Measurements from ENCODE around the gene MFAP1.
"Not testable (repeated sequence)": the region's sequence is repeated elsewhere in the genome, so short reads cannot be mapped to it uniquely, and the experiment has no call there.

MFAP1 gene, protein sequence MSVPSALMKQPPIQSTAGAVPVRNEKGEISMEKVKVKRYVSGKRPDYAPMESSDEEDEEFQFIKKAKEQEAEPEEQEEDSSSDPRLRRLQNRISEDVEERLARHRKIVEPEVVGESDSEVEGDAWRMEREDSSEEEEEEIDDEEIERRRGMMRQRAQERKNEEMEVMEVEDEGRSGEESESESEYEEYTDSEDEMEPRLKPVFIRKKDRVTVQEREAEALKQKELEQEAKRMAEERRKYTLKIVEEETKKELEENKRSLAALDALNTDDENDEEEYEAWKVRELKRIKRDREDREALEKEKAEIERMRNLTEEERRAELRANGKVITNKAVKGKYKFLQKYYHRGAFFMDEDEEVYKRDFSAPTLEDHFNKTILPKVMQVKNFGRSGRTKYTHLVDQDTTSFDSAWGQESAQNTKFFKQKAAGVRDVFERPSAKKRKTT

DNA sequence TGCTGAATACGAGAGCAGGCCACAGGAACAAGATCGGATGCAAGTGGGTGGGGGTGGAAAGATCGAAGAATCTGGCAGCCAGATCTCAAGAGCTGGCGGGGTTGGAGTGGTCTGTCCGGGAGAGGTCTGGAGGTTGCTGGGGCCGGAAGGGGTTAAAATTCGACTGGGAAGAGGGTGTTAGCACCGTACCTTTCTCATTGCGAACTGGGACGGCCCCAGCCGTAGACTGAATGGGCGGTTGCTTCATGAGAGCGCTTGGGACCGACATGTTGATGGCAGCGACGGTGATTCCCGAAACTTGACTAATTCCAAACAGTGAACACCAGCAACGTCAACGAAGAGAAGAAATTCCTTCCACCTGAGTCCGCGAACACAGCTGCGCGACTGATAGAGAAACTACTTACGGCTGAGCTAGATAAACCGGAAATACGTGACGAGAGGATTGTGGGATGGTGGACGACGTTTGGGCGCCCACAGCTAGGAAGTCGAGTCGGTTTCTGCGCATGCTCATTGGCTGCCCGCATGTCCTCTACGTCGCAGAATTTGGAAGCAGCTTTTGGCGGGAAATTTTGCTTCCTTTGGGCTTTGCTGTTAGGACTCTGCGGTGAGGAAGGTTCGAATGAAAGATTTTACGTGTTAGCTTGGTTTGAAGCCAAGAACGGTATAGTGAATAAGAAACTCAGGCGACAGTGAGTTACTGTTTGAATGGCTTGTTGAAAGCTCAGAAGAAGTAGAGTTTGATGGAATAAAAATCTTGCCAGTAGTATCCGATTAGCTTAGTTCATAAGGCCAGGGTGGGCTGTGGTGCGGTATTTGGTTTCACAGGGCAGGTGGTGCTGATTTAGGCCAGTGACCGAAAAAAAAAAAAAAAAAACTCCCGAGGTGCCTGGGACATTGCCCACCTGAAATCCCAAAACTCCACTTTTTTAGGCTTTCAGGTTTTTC, at the start of gene MFAP1:
Gene MFAP1 (minus strand): TSS at position 389 of the 945 bp plus-strand sequence. CDS start 121 bp downstream, at position 268.
- DNase-seq: peak; percentile 98

DNA sequence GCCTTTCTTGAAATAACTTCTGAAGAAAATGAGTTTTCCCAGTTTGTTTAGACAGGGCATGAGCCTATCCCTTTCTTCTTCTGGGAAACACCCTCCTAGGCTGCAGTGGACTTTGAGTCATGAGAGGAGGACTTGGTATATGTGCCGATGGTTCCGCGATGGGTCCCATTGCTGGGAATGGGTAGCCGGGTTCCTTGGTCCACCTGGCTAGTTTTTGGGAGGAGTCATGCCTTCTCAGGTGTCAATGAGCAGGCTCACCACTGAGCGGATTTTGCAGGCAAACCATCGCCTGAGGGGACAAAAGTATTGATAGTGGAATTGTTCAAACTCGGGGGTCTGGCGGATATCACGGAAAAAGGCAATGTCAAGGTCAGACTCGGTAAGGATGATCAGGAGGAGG, 49.2 kb upstream of the MFAP1 start:
- DNase-seq: no peak

DNA sequence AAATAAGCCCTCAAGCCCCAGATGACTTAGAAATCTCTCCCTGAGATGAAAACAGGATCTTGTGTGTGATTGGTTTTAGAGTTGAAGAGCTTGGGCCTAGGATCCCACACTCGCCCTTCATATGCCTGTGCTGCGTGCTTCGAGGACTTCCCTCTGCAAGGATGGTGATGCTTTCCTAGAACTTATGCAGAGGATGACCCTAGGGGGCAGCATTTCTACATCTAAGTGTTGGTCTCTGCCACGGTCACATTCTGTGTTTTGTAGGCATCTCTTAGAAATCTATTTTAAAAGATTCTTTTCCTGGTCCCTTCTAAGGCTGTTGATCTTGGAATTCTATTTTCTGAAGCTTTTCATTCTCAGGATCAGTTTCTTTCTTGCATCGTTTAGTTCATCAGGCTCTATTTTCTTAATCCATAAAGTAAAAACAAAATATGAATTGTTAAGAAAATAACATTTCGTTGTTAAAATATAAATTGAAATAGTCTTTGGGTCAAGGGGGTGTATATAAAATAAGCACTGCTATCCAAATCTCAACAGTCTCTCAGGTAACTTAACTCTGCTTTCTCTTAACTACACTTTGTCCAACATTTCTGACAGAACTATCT, 48.0 kb upstream of the MFAP1 start:
- peak; percentile 86 for DNase-seq

DNA sequence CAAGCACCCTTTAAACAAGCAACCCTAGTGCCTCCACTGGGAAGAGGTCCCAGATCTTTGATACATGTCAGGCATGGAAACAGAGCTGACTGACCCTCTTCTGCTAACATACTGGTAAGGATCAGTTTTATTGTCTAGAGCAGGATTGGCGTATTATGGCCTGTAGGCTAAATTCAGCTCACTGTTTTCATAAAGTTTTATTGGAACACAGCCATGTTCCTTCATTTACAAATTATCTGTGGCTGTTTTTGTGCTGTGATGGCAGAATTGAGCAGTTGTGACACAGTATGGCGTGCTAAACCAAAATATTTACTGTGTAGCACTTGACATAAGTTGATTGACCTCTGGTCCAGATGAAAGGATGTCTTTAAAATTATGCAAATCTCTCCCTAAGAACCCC, 47.3 kb upstream of the MFAP1 start:
- DNase-seq: no peak

DNA sequence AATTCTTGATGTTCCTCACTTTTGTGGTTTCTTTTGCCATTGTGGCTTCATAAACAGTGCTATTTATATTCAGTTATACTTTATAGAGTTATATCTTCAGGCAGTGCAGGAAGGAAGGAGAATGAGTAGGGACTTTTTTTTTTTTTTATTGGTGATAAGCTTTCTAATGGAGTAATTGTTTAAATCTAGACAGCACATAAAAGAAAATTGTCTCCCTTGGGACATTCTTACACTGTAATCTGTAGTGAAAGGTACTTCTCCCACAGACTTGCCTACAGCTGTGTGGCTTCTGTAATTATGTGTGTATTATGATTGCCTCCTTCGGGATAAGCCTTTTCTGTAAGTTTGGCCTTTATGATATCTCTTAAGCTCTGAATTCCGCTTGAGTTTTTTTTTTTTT, 43.9 kb upstream of the MFAP1 start:
- no peak for DNase-seq

DNA sequence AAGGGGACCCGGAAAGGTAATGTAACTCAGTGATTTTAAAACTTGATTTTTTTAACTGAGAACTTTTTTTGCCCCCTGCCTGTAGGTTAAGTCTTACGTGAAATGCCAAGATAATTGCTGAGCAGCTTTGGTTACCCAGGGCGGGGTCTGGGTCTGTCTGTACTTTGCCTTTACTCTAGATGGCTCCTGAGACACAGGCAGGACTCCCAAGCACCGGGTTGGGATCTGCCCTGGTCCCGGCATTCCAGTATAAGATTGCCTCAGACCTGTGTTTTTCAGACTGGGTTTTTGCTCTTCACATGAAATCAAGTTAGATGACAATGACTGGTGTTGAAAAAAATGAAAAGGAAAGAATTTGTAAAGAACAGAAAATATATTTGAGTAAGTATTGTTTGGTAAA, 42.6 kb upstream of the MFAP1 start:
- no peak for DNase-seq

DNA sequence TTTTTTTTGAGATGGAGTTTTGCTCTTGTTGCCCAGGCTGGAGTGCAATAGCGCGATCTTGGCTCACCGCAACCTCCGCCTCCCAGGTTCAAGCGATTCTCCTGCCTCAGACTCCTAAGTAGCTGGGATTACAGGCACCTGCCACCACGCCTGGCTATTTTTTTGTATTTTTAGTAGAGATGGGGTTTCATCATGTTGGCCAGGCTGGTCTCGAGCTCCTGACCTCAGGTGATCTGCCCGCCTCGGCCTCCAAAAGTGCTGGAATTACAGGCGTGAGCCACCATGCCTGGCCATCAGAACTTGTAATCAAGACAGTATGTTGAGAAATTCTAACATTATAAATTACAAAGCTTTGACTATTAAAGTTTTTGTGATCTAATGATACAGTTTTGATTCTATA, 42.1 kb upstream of the MFAP1 start:
- not testable (repeated sequence) for DNase-seq

DNA sequence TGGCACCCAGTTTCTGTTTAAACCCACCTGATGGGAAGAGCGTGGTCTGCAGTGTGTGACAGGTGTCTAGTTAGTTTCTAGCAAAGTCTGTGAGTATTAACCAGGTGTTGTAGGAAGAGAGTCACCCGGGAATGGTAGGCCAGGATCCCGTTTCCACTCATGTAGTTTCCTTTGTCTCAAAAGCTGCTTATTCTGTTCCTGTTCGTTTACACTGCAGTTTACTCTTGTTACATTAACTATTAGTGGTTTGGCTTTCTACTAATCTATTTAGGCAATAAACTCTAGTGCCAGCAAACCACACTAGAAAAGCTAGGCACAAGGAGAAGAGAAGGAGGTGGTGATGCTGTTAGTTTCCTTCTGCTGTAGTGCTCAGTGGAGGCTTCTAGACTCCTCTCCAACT, 35.1 kb upstream of the MFAP1 start:
- no peak for DNase-seq

DNA sequence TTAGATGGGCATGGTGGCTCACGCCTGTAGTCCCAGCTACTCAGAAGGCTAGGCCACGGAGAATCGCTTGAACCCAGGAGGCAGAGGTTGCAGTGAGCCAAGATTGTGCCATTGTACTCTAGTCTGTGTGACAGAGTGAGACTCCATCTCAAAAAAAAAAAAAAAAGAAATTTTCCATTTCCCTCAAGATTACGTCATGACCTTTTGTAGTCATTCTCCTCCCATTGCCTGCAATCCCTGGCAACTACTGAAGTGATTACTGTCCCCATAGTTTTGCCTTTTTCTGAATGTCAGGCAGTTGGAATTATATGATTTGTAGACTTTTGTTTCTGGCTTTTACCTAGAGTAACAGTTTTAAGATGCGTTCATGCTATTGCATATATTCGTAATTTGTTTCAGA, 30.3 kb upstream of the MFAP1 start:
- DNase-seq: no peak

DNA sequence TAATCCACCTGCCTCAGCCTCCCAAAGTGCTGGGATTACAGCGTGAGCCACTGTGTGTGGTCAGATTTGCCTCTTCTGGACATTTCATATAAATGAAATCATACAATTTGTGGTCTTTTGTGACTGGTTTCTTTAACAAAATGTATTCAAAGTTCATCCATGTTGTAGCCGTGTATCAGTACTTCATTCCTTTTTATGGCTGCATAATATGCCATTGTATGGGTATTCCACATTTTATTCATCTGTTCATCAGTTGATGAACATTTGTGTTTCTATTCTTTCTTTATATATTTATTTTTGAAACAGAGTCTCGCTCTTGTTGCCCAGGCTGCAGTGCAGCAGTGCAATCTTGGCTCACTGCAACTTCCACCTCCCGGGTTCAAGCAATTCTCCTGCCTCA, 28.1 kb upstream of the MFAP1 start:
- no peak for DNase-seq

DNA sequence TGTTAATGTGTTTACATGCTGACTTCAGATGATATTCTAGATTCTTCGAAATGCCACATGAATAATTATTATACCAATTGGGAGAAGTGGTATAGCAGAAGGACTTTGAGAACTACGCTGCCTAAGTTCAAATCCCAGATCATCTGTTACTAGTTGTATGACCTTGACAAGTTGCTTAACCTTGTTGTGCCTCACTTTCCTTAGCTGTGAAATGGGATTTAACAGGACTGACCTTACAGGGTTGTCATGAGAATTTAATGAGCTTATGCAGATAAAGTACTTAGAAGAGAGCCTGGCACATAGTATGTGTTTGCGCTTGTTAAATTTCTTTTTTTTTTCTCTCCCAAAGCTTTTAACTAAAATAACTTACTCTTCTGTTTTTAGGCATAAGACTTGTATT, 26.8 kb upstream of the MFAP1 start:
- no peak for DNase-seq

DNA sequence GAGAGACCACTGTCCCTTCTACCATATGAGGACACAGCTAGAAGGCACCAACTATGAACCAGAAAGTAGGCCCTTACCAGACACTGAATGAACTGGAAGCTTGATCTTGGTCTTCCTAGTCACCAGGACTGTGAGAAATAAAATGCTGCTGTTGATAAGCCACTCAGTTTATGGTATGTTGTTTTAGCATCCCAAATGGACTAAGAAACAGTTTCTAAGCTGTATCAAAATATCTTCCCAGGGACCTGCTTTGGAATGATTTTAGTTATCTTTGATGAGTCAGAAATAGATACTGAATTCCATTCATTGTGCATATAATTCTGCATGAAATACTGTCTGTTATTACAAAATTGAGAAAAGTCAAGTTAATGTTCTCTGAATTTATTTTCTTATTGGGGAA, 20.9 kb upstream of the MFAP1 start:
- DNase-seq: no peak

DNA sequence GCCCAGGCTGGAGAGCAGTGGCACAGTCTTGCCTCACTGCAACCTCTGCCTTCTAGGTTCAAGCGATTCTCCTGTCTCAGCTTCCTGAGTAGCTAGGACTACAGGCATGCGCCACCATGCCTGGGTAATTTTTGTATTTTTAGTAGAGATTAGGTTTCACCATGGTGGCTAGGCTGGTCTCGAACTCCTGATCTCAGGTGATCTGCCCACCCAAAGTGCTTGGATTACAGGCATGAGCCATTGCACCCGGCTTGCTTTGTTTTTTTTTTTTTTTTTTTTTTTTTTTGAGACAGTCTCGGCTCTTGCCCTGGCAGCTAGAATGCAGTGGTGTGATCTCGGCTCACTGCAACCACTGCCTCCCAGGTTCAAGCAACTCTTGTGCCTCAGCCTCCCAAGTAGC, 8.0 kb upstream of the MFAP1 start:
- not testable (repeated sequence) for DNase-seq

DNA sequence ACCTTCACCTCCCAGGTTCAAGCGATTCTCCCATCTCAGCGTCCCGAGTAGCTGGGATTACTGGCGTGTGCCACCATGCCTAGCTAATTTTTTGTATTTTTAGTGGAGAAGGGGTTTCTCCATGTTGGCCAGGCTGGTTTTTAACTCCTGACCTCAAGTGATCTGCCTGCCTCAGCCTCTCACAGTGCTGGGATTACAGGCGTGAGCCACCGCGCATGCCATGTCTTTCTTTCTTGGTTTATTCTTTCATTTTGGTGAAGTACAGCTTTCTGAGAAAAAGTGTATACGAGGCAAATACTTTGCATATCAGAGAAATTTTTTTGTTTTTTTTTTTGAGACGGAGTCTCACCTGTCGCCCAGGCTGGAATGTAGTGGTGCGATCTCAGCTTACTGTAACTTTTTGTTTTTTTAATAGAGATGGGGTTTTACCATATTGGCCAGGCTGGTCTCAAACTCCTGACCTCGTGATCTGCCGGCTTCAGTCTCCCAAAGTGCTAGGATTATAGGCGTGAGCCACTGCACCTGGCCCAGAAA, 7.1 kb upstream of the MFAP1 start:
- DNase-seq: not testable (repeated sequence)

DNA sequence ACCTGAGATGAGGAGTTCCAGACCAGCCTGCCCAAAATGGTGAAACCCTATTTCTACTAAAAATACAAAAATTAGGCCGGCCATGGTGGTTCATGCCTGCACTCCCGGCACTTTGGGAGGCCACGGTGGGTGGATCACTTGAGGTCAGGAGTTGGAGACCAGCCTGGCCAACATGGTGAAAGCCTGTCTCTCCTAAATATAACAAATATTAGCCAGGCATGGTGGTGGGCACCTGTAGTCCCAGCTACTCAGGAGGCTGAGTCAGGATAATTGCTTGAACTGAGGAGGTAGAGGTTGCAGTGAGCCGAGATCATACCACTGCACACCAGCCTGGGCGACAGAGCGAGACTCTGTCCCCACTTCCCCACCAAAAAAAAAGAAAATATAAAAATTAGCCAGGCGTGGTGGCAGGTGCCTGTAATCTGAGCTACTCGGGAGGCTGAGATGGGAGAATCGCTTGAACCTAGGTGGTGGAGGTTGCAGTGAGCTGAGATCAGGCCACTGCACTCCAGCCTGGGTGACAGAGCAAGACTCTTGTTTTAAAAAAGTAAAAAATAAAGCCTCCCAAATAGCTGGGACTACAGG, 6.3 kb upstream of the MFAP1 start:
- not testable (repeated sequence) for DNase-seq

DNA sequence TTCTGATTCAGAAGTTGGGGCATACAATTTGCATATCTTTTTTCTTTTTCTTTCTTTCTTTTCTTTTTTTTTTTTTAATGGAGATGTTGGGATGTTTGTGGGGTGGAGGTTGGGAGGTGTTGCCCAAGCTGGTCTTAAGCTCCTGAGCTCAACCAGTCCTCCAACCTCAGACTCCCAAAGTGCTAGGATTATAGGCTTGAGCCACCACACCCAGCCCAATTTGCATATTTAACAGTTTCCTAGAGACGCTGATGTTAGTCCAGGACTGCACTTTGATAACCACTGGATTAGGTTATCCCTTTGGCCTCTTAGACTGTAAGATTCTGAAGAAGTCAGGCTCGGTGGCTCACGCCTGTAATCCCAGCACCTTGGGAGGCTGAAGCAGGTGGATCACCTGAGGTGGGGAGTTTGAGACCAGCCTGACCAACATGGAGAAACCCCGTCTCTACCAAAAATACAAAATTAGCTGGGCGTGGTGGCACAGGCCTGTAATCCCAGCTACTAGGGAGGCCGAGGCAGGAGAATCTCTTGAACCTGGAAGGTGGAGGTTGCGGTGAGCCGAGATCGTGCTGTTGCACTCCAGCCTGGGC, 5.6 kb upstream of the MFAP1 start:
- not testable (repeated sequence) for DNase-seq

DNA sequence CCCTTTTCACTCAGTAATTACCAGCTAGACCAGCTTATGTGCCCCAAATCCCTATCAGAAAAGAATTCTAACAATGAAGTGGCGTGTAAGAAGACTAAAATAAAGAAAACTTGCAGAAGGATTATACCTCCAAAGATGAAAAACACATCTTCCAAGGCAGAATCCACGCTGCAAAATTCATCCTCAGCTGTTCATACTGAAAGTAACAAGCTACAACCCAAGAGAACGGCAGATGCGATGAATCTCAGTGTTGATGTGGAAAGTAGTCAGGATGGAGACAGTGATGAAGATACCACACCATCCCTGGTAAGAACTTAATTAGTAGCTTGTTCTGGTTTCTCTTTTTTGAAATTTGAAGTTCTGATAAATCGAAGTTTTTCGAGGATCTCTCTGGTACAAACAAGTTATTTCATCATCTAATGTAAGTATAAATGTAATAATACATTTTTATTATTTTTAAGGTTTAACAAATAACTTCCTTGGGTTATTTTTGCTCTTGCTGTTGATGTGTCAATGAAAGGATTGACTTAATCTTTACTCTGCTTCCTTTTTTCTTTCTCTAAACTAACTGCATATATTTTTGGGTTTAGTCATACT, 3.7 kb upstream of the MFAP1 start:
- no peak for DNase-seq

DNA sequence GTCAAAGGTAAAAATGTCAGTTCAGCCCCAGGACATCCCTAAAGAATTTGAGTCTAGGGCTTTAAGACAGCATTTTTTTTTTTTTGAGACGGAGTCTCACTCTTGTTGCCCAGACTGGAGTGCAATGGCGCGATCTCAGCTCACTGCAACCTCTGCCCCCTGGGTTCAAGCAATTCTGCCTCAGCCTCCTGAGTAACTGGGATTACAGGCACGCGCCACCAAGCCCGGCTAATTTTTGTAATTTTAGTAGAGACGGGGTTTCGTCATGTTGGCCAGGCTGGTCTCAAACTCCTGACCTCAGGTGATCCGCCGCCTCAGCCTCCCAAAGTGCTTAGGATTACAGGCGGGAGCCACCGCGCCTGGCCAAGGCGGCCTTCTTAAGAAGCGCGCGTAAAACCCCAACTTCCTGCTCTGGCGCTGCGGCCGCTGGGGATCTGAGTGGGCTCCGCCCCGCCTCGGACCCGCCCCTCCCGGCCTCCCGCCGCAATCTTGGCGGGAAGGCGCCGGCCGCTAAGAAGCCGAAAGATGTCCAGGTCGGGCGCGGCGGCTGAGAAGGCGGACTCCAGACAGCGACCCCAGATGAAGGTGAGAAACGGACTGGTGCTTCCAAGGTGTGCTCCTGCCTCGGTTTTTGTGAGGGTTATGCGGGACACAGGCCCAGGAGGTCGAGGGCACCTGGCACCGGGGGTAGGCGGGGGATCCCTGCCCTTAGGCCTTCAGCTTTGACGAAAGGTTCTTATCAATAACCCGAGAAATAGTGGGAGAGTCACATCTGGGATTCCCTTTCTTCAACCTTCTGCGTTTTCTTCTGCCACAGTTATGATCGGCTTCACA, 2.2 kb upstream of the MFAP1 start, which contains the start of gene WDR76:
Gene WDR76 (plus strand): TSS at position 495 of the 834 bp plus-strand sequence. CDS start 31 bp downstream, at position 526.
- peak; percentile 52 for DNase-seq

DNA sequence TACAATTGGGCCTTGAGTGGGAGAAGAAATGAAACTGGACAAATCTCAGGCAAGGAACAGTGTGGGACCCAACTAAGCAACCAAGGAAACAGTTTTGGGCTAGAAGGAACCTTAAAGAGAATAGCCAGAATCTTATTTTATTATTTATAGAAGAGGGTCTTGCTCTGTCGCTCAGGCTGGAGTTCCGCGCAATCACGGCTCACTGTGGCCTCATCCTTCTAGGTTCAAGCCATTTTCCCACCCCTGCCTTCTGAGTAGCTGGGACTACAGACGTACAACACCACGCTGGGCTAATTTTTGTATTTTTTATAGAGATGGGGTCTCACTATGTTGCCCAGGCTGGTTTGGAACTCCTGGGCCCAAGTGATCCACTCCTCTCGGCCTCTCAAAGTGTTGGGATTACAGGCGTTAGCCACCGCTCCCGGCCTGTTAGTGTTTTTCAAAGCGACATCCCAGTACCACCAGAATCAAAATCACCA, 1.6 kb upstream of the MFAP1 start:
- no peak for DNase-seq

DNA sequence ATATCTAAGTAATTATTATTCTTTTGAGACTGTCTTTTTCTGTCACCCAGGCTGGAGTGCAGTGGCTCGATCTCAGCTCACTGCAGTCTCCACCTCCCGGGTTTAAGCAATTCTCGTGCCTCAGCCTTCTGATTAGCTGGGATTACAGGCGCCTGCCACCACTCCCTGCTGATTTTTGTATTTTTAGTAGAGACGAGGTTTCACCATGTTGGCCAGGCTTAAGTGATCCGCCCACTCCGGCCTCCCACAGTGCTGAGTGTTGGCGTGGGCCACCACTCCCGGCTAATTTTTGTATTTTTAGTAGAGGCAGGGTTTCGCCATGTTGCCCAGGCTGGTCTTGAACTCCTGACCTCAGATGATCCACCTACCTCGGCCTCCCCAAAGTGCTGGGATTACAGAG, 815 bp upstream of the MFAP1 start:
- not testable (repeated sequence) for DNase-seq

DNA sequence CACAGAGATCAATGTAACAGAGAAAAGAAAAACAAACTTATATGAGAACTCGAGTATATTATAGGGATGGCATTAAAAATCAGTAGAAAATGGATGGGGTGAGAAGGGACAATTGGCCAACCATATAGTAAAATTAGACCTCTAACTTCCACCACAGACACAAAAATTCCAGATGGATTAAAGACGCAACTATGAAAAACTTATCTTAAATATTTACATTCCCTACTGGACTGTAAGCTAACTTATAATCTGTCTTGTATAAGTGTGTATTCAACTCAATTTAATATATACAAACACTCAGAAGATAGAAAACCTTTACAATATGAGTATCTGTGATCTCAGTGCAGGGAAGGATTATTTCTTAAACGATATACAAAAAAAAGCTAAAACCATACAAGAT, 3.0 kb downstream of the MFAP1 start:
- no peak for DNase-seq
